ENCODE measurements around the gene USP12.

The USP12 gene

DNA sequence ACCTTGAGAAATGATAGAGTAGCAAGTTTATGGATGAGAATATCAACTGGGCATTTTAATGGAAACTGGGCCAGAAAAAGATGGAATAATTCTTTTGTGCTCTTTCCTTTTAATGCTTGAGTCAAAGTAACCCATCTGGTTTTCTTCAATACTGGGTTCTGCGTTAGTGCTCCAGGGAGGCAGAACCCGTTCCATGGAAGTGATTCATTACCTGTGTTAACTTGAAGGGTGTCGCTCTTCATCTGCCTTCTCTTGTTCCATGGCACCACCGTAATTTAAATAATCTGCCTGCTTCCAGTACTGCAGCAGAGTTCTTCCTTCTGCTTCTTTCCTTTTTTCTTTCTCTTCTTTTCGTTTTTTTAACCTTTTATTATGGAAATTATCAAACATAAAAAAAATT lies 14.7 kb upstream of the USP12 start:
- H3K4me3 ChIP-seq (ENCODE audit: low read depth, low read length), result no peak overlapping the region

DNA sequence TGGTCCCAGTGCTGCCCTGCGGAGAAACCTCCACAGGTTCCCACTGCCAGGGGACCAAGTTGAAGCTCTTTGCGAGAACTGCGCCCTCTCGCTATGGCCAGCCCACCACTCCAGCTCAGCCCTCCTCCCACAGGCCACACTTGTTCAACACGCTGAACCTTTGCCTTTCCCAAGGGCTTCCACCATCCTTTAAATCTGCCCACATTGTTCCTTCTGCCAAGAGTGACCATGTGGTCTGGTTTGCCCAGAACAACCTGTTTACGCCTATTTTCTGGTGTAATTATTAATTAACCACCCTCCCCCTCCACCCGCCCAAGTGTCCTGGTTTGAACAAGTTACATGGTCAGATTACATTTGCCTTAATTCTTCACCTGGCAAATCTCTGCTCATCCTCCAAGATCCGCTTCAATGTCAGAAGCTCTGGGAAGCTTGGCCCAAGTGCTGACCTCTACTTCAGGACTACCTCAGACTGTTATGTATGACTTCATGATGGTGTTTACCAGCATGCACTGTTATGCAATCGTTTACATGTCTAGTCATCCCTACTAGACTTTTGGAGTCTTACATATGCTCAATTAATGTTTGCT lies 12.0 kb upstream of the USP12 start:
- H3K4me3 ChIP-seq (ENCODE audit: low read depth, low read length), result no peak overlapping the region

DNA sequence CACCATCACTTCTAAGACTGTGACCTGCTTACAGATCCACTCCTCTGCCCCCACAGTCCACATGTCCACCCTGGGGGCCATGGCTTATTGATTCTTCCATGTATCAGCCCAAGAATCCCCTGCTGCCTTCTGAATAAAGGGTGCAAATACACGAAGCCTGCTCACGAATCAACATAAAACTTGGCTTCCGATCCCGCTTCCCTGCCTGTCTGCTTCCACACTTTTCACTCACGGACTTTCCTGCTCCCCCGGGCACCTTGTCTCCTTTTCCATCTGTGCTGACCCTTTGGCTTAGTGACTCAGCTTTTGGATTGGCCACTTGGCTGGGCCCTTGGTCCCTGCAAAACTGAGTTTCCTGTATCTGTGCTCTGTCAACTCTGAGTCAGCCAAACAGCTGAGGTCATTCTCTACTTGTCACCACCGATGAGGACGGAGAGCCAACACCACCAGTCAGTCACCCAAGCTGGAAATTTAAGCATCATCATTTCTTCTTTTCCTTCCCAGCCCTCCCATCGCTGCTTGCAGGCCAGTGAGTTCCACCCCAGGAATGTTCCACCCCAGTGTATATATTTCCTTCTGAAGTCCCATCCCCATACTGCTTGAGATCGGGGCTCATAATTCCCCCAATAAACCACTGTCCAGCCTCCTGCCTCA lies 11.4 kb upstream of the USP12 start:
- no peak overlapping the region for H3K4me3 ChIP-seq (ENCODE audit: low read depth, low read length)

DNA sequence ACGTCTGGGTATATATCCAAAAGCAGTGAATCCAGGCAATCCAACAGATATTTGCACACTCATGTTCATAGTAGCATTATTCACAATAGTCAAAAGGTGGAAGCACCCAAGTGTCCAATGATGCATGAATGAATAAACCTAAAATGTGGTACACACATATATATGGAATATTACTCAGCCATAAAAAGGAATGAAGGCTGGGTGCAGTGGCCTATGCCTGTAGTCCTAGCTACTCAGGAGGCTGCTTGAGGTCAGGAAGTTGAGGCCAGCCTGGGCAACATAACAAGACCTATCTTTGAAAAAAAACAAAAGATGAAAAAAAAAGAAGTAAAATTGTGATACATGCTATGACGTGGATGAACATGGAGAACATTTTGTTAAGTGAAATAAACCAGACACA lies 10.4 kb upstream of the USP12 start:
- no peak overlapping the region for H3K4me3 ChIP-seq (ENCODE audit: low read depth, low read length)

DNA sequence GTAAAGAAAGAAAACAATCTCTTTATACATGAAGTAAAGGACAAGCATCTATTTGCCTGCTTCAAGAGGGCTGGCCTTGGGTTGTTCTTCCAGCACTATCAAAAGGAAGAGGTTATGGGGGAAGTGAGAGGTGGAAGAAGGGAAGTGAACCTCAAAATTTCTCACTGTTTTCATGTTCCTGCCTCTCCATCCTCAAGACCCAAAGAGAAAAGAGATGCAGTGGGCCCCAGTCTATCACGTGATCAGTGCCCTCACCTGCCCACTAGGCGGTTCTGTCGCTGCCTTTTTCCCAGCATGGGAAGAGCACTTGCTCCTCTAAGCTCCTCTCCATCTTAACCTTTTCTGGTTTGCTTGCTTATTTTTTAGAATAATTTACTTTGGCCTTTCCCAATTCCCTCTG lies 6.2 kb upstream of the USP12 start:
- H3K4me3 ChIP-seq (ENCODE audit: low read depth, low read length), result no peak overlapping the region

DNA sequence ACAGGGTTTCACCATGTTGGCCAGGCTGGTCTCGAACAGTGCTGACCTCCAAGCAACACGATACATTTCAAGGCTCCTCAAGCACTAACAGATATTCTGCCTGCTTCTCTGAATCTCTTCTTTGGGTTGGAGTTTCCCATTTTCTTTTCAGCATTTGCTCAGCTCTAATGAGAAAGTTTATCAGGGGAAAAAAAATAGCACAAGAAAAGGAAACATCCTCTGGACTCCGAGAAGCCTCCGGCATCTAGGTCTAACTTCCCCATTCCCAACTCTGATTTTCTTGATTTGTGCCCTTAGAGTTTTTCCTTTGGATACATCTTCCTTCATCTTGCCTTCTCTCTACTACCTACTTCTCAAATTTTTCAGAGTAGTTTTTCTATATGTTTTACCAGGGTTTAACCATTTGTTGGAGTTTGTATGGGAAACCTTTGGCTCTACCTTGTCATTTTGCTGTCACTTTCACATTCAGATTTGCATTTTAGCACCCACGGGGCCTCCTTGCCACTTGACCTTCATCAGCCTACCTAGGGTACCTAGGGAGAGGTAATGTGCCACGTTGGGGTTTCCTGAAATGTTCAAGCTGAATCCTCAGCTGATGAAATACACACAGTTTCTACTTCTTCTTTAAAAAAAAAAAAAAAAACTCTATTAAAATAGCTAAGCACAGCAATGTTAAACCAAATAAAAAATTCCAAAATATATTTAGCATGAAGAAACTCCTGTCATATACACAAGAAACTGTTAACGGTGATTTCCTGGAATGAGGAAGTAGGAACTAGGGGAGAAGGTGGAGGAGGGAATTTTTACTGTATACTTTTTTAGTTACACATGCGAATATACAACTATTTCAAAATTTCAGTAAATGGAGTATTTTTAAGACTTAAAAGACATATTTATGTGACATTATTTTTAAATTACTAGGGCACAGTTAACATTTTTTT lies 5.1 kb upstream of the USP12 start:
- H3K4me3 ChIP-seq (ENCODE audit: low read depth, low read length), result no peak overlapping the region

DNA sequence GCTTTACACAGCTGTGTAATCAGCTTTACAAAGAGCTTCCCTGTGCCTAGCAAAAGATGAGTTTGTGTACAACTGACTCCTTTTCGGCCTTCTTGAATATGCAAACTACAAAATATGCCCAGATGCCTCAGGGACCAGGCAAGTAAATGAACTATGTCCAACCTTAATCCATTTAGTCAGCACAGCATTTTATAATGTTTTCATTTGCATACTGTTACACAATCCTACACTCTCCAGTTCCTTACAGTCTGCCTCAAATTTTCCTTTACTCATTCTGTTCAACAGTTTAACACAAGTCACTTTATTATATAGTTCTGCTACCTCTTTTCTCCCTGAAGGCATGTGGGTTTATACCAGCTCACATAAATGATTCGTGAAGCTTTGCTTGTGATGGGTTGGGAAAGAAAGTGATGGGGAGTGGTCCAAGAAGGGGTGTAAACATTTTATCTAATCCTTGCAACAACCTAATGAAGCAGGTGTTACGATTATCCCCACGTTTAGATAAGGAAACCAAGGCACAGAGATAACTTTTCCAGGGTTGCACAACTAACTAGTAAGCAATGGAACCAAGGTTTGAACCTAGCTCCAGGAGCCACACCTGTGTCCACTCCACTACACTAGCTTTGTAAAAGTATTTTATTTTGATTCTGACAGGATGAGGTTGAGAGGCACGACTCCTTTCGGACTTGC lies 3.3 kb upstream of the USP12 start:
- no peak overlapping the region for H3K4me3 ChIP-seq (ENCODE audit: low read depth, low read length)

DNA sequence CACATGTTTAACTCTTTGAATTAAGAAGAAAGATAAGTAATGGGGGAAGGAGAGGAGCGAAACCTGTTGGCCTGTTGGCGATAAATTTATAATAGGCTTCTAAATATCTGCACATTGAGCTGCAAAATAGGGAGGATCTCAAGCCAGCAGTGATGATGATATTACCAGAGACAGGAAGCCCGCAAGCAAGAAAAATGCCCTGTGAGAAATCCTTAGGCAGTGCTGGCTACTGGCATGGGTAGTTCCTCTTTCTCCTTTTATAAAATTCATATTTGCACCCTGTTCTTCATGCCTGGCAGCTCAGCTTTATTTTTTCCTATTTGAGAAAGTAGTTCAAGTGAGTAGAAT lies 858 bp upstream of the USP12 start:
- peak overlapping the region; percentile 71 for H3K4me3 ChIP-seq (ENCODE audit: low read depth, low read length)

DNA sequence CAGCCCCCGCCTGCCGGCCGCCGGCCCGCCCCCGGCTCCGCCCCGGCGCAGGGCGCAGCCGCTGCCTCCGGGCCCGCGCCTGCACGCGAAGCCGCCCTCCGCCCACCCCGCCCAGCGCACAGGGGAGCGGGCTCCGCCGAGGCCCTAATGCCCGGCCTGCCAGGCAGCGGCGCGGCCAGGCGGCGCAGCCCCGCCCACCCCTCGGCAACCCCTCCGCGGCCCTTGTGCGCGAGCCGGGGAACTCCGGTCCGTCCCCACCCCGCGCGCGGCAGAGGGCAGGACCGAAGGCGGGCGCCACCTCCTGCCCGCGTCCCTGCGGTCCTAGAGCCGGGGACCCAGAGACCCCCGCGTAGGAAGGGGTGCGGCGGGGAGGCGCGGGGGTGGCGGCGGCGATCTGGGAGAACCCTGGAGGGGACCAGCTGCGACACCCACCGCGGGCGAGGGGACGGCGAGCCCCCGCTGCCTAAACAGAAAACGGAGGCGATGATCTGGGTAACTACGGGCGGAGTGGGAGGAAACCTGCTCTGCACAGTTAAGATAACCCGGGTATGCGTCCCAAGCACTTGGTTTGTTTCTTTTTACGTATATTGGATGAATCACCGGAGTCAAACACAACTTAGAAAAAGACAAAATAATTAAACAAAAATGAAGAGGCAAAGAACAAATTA lies 350 bp upstream of the USP12 start:
- peak overlapping the region; percentile 71 for H3K4me3 ChIP-seq (ENCODE audit: low read depth, low read length)

DNA sequence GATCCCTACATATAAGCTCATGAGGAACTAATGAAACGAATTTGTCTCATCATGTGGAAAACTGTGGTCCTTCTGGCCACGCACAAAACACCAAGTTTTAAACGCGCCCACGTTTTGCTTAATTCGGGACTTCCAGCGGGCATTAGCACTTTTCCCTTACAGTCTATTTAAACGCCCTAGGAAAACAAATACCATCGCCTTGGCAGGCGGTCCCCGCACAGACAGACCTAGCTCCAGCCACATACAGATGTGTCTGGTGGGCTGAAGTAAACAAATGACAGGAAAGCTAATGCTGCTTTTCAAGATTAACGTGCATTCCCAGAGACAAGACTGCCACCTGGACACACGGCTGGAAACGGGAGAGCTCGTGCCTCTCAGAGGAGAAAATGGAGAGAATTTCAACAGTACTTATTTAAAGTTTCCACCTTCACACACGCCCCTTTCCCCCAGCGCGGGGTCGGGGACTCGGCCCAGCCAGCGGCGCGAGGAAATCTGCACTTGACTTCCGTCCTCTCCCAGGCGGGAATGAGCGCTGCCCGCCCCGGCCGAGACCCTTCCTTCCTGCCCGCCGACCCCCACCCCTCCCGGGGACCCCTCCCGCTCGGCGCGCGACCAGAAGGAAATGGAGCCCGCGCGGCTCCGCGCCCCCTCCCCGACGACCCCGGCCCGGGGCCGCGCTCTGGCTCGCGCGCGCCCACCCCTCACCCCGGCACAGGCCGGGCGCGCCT lies 931 bp downstream of the USP12 start:
- H3K4me3 ChIP-seq (ENCODE audit: low read depth, low read length), result peak overlapping the region; percentile 86

DNA sequence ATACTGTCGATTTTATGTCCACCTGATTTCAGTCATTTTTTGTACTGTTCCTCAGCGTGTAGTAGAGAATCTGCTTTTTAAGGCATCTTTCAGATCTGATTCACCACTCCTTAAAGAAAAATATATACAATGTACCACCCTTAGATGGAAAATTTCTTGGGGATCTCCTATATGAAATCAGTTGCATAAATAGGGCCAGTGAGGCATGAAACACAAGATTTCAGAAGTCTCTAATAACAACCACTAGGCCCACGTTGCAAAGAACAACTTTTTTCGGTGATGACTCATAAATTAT lies 1.4 kb downstream of the USP12 start:
- H3K4me3 ChIP-seq (ENCODE audit: low read depth, low read length), result peak overlapping the region; percentile 86

DNA sequence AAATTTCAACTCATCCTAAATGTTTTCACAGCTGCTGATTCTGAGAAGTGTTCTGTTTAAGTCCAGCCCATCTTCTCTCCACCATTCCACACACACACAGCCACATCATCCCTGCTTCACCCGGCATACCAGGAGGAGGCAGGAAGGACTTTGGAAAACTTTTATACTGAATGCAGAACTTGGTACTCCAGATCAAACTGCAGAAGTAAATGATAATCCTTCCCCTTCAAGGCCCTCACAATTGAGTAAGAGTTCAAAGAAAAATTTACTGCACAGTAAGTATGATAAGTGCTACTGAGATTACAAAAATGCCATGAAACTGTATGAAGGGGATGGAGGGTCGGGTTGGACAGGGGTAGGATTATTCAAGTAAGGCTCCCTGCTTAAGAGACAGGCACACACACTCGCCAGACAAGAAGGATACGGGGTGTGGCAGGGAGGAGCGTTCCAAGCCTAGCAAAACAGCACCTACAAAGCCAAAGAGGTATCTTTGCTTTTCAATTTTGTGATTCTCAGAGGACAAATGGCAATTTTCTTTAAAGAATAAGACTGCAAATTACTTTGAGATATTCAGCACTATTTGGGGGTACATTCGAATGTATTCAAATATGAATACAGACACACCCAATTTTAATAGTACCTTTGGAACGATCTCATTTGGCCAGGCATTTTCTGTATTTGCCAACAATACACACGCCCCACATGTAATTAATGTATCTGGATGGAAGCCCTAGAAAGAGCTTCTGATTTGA lies 2.5 kb downstream of the USP12 start:
- no peak overlapping the region for H3K4me3 ChIP-seq (ENCODE audit: low read depth, low read length)

DNA sequence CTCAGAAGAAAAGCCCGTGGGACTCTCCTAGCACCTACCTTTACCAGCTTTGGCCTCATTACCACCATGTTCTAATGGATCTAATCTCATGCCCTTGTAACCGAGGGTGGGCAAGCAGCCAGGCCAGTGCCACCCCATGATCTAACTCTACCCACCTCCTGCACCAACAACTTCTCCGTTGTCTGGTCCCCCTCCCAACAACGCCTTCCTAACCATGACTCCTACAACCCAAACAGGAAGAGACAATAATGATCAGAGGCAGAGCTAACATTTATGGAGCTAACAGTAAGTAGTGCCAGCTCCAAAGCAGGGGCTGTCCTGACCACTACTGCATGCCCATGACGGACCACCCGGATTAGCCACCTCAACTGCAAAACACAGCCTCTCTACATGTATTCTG lies 3.5 kb downstream of the USP12 start:
- H3K4me3 ChIP-seq (ENCODE audit: low read depth, low read length), result no peak overlapping the region

DNA sequence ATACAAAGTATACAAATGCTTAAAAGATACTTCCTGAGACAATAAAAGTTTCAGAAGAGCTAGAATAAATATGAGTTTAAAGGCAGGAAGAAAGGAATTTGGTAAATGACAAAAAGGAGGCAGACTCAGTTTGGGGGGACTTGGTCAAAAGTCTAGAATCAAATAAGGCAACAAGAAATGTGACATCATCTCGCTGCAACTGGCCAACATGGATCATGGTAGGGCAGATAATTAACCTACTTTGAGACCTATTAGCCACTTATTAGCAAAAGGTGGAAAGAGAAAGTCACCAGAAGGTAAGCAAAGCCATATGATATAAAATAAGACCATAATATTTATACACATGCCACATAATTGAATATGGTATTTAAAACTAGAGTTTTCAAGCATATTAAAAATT lies 5.3 kb downstream of the USP12 start:
- no peak overlapping the region for H3K4me3 ChIP-seq (ENCODE audit: low read depth, low read length)

DNA sequence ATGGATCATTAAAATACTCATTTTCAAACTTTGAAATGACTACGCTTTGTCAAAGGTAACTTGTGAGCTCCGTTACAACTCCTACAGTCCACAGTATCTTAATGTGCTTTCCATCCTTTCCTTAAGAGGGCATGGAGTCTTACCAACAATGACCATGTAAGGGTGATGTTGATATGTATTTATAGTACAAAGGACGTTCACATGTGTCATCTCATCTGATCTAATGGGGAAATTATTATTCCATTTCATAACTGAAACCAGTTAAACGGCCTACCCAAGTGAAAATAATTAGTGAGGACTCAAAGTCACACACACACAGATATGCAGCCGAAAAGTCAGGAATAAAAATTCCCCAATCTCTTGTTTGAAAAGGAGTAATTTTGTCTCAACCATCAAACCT lies 9.6 kb downstream of the USP12 start:
- no peak overlapping the region for H3K4me3 ChIP-seq (ENCODE audit: low read depth, low read length)

DNA sequence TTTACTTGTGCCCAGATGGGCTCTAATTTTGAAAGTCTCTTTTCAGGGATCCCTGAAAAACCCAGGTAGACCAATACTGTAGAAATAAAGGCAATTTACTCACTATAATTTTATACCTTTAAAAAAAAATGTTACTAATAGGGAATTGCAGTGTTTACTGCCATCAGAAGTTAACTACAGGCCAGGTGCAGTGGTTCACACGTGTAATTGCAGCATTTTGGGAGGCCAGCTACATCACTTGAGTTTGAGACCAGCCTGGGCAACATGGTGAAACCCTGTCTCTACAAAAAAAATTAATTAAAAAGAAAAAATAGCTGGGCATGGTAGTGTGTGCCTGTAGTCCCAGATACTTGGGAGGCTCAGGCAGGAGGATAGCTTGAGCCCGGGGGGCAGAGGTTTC lies 10.2 kb downstream of the USP12 start:
- H3K4me3 ChIP-seq (ENCODE audit: low read depth, low read length), result no peak overlapping the region

DNA sequence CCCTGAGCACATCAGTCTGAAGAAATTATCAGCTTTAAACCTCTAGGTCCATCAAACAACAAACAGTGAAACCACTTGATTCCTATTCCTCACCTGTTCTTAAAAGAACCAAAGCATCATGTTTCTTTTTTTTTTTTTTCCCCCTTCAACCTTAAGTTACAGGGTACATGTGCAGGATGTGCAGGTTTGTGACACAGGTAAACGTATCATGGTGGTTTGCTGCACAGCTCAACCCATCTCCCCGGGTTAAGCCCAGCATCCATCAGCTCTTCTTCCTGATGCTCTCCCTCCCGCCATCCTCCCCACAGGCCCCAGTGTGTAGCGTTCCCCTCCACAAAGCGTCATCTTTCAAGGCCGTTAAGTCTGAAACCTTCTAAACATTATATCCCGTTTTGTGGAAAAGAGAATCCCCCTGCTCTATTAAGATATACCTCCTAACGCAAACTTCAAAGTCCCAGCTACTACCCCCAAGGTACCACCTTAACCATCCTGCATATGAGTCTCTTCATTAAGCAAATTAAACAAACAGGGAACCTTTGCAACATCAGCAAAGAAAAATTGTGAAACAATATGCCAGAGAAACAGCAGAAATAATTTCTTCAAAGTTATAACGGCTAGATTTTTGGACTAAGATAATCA lies 10.8 kb downstream of the USP12 start:
- H3K4me3 ChIP-seq (ENCODE audit: low read depth, low read length), result no peak overlapping the region

DNA sequence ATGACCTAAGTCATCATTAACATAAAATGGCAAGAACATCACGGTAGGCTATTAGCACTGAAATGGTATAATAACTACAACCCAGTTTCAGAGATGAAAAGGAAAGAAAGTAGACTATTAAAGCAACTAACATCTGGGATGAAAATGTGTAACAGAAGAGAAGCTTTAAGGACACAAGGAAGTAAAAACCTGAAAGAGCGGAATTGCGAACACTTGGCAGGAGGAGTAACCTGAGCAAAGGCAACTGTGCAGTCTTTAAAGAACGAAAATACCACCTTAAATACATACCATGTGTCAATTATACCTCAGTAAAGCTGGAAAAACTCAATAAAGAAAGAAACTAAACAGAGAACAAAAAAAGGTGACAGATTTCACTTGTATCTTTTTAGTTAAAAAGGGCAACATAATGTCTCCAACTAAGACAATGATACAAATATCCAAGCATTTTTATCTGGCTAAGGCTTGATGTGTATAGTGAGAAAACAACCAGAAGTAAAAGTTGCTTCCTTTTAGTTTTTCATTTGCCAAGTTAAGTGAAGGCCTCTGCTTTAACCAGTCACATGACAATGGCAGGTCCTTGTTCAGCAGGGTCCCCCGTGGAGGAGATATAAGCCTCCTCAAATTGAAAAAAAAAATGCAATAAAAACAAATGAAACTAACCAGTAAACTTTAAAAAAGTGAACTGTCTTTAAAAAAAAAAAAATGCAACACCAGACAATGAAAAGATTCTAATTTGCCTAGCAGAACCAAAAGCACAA lies 11.6 kb downstream of the USP12 start:
- no peak overlapping the region for H3K4me3 ChIP-seq (ENCODE audit: low read depth, low read length)

DNA sequence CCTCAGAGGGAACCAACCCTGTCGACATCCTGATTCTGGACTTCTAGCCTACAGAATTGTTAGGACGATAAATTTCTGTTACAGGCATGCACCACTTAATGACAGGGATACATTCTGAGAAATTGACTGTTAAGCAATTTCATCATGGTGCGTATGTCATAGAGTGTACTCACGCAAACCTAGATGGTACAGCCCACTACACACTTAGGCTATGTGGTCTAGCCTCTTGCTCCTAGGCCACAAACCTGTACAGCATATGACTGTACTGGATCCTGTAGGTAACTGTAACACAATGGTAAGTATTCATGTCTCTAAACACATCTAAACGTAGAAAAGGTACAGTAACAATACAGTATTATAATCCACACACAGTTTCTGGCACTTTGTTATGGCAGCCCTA lies 13.3 kb downstream of the USP12 start:
- no peak overlapping the region for H3K4me3 ChIP-seq (ENCODE audit: low read depth, low read length)

All from iPS-11a (cell line).